Right ventricle myocardium inferior (tissue), 1 donor: Measurements from ENCODE around the gene SAP25. TPM values are rescaled to one million over a fixed set of nuclear protein-coding genes. Genes with fewer than 3 reads are reported as not detected.
"Not testable (repeated sequence)": the region's sequence is repeated elsewhere in the genome, so short reads cannot be mapped to it uniquely, and the experiment has no call there.

Experiments
- ATAC-seq: fragments of 200-7000 bp; cut with Tn5 transposase; one replicate; pipeline ENCODE4 v1.9.1; 2020; ENCODE audit warnings: mild to moderate bottlenecking, moderate library complexity
- DNase-seq: peaks from one replicate; pipeline ENCODE4 v3.0.0; 2021; ENCODE audit errors: missing footprints
- intact Hi-C: fragments of 100-400 bp; cut with DNase I; formaldehyde crosslinking; loops from one replicate; pipeline ENCODE4 v1.11.0; 2022
- total RNA-seq: library from RNA; stranded (reverse); fragmentation: NEBNext Ultra II Directional; extraction: Animal tissue kit (Norgen Biotek cat#: 25700); gene quantifications from one replicate; pipeline ENCODE4 v1.2.1, GENCODE V29; 2021
- donor health status: DM: no; HTN: yes; CAD: no; lungs with severe emphysema.

SAP25 gene
- total RNA-seq, 1 donor from 2014 or later: 0.84 TPM

DNA sequence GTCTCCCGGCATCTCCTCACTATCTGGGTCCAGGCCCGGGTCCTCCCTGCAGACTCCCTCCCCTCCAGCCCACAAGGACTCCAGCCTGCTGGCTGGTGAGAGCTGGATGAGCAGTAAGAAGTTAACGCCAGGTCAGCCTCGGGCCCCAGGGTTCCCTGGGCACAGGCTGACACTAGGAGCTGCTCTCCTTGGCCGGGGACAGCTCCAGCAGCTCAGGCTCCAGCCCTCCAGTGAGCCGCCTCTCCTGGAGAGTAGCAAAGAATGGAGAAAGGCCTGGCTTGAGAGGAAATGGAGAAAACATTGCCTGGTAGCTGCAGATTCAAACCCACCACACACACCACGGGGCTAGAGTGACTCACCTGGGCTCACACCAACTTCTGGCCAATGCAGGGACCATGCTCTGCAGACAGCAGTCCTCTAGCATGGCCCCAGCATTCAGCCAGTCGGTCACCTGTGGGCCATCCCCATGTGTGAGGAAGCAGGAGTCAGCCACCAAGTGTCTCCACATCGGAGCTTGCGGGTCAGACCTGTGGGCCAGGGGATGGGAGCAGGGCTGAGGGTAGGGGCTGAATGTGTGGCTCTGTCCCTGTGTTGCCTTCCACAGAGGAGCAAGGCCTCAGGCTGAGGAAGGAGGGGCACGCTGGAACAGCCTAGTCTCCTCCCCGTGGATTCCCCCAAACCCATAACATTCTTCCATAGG, 6.5 kb downstream of the SAP25 start:
- DNase-seq (no peak), ATAC-seq (no peak)
- intact Hi-C loops: no loop called here

DNA sequence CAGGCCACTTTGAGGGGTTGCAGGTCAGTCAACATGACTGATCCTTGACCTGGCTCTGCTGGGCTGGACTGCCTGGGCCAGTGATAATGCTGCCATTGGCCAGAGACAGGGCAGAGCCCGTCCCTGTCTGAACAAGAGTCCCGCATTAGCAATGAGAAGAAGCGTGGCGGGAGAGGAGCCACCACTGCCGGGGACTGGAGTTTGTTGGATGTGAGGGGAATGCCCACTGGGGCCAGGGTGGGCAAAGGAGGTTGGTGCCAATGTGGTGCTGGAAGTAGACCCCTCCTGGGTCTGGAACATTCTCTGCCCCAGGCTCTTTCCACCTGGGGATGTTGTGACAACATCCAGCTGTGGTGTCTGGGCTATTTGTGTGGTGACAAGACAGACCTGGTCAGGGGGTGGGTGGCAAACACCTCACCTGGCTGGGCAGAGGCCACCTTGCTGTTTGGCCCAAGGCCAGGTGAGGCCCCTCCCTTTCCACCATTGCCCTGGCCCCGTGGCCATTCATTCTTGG, 7.6 kb downstream of the SAP25 start:
- ATAC-seq (no peak), DNase-seq (peak; percentile 50)
- intact Hi-C loops: no loop called here

DNA sequence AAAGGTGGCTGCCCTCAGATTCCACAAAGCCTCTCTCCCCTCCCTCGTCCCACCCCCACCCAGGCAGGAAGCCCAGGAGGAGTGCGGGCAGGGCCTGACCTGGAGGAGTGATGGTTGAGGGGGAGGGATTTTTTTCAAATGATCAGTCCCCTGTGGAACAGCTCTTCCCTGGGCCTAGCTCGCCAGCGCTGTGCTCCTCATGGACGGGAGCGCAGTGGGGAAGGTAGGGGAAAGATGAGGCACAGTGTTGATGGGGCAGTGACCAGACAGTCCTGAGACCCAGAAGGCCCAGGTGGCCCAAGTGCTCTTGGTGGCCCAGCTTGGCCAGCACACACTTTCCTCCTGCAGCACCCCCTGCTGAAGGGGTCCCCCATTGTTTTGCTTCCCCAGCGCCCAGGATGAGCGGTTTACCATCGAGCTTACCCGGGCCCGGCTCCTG, 8.5 kb downstream of the SAP25 start:
- DNase-seq (no peak), ATAC-seq (no peak)
- intact Hi-C loops: no loop called here

DNA sequence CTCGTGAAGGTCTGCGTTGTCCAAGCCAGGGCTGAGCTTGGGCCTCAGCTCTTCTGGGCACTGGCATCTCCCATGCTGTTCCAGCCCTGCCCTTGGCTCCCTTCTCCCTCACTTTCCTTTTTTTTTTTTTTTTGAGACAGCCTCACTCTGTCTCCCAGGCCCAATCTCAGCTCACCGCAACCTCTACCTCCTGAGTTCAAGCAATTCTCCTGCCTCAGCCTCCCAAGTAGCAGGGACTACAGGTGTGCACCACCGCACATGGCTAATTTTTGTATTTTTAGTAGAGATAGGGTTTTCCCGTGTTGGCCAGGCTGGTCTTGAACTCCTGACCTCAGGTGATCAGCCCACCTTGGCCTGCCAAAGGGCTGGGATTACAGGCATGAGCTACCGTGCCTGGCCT, 9.3 kb downstream of the SAP25 start:
- intact Hi-C loops: loop anchor here (5.0 kb wide), 2 partner anchors 128 to 163 kb away; partner anchors contain the start of gene GIGYF1
- ATAC-seq, DNase-seq: not testable (repeated sequence)

DNA sequence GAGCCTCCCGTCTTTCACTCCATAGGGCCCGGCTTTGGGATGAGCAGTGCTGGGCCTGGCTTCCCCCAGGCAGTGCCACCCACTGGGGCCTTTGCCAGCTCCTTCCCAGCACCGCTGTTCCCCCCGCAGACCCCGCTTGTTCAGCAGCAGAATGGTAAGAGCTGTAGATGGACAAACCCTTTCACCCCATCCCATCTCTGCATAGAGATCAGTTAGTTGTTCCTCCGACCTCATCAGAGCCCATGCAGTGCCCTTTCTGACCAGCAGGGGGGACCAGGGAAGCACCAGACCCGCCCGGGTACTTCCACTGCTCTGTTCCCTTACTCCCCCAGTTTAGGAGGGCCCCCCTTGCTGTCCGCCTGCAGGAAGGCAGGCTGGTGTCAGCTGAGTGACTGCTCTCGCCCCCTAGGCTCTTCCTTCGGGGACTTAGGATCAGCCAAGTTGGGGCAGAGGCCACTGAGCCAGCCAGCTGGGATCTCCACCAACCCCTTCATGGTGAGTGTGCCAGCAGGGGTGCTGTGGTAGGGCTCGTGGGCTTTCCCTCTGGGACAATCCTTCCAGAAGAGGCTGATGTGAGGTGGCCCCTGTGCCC, 9.8 kb downstream of the SAP25 start:
- ATAC-seq (peak; percentile 58), DNase-seq (peak; percentile 90)
- intact Hi-C loops: loop anchor here (5.0 kb wide), 2 partner anchors 128 to 163 kb away; partner anchors contain the start of gene GIGYF1

DNA sequence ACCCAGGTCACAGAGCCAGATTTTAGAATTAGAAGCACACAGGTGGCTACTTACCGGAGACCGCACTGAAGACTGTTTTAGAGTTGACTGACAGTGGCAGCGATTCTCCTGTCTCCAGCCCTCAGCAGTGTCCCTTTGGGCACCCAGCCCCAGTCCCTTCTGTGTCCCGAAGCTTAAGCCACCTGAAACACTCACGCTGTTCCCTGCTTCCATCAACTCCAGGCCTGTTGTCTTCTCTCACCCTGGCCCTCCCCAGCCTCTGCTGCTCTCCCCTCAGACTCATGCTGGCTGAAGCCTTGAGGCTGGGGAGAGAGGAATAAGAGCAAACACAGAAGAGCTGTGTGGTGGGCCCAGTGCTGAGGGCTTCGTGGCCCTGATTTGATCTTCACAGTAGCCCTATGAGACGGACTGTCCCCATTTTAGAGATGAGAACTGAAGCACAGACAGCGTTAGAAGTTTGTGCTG, 10.6 kb downstream of the SAP25 start:
- intact Hi-C loops: loop anchor here (5.0 kb wide), 2 partner anchors 129 to 164 kb away; partner anchors contain the start of gene GIGYF1
- DNase-seq: no peak
- ATAC-seq: no peak

DNA sequence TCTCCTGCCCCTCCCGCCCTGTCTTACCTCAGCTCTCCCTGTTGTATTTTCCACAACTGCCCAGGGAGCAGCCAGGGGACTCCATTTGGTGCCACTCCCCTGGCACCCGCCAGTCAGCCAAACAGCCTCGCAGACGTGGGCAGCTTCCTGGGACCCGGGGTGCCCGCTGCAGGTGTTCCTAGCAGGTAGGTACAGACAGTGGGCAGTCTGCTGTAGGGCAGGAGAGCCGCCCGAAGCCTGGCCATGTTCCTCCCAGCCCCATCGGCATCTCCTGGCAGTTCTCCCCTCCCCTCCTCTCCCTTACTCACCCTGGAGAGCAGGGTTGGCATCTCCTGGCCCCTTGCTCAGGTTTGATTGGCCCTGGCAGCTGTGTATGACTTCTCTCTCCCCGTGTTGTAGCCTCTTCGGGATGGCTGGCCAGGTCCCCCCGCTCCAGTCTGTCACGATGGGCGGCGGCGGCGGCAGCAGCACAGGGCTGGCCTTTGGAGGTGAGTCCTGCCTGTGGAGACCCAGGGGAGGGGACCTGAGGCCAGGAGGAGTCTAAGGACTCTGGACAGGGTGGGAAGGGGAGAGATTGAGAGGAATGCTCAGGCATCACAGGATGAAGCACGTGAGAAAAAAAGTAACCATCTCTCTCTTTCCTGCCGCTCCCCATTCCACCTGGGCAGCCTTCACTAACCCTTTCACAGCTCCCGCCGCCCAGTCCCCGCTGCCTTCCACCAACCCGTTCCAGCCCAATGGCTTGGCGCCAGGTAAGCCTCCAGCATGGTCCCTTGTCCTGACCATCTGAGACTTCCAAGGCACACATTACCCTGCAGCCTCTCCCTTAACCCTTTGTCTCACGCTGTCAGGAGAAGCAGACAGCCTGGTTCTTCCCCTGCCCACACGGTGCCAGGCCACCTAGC, 11.3 kb downstream of the SAP25 start:
- ATAC-seq (no peak), DNase-seq (no peak)
- intact Hi-C loops: loop anchor here (5.0 kb wide), 2 partner anchors 130 to 165 kb away; partner anchors contain the start of gene GIGYF1

DNA sequence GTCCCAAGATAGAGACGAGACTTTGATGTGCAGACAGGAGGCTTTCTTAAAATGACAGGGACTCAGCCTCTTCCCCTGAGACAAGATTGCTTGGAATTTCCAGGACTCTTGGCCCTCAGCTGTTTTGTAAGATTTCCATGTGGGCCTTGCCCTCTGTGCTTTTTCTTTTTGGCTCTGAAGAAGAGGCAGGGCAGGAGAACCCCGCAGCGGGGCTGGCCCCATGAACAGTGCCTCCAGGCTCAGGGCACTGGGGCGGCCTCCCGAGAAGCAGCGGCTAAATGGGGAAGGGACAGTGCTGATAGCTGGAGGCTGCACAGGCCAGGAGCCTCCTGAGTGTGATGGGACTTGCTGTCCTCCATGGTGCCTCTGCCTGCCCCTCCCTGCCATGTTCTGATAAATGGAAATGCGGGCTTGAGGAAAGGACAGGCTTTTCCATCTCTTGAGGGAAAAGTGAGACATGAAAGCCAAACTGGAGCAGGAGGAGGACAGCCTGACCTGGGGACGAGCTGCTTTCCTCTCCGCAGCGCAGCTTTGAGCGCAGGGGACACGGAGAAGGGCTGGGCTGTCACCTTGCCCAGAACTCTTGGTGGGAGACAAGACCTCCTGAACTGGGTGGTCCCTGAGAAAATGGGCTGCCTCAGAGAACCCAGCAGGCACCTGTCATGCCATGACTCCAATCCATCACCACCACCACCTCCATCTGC, 12.1 kb downstream of the SAP25 start:
- ATAC-seq: no peak
- DNase-seq: no peak
- intact Hi-C loops: loop anchor here (5.0 kb wide), 2 partner anchors 131 to 166 kb away; partner anchors contain the start of gene GIGYF1

DNA sequence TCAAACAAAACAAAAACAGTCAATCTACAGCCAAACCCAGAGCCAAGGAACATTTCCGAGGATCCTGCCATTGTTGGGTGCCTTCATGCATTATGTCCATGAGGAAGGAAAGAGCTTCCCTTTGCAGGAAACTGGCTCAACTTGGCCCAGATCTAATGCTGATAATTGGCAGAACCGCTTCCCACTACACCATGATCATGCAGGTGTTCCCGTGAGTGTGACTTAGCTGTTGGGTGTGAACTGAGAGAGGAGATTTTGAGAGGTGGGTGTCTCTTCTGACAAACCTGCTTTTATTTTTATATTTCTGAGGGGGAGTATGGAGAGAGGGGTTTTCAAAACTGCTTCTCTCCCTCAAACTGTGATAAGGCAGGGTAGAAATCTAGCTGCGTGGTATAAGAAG, 14.6 kb downstream of the SAP25 start:
- ATAC-seq (no peak), DNase-seq (no peak)
- intact Hi-C loops: loop anchor here (1.0 kb wide), 1 partner anchor 90 kb away; no protein-coding TSS in a partner anchor

DNA sequence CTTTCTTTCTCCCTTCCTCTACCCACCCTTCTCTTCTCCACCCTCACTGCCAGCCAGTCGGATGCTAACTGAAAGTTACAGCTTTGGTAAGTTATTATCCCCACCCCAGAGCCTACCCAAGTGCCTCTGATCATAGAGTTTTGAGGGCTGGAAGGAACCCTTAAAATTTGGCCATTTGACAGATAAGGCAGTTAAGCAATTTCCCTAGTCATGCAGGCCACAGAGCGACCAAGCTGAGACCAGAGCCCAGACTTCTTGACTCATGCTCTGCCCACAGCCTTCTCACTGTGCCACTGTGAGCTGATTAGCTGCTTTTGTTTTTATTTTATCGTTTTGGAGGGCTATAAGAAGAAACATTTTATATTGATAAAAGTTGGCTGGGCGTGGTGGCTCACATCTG, 17.2 kb downstream of the SAP25 start:
- DNase-seq: no peak
- intact Hi-C loops: no loop called here

DNA sequence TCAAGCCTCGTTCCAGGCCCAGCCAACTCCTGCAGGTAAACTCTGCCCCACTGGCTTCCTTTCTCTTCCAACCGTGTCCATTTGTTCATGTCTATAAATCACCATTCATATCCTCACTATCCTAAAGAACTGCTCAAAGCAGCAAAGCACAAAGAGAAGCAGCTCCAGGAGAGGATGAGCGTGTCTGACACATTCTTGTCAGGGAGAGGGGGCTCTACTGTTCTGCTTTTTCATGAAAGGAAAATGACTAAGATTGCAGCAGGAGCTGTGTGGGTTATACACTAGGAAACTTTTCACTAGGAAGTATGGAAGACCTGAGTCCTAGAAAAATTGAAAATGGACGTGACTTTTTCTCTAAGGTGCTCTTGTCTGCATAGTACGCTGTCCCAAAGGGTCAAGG, 18.0 kb downstream of the SAP25 start:
- no peak for DNase-seq
- intact Hi-C loops: no loop called here
- no peak for ATAC-seq

More for the DNA sequence above, 17.2 kb downstream of the SAP25 start:
- ATAC-seq: no peak

DNA sequence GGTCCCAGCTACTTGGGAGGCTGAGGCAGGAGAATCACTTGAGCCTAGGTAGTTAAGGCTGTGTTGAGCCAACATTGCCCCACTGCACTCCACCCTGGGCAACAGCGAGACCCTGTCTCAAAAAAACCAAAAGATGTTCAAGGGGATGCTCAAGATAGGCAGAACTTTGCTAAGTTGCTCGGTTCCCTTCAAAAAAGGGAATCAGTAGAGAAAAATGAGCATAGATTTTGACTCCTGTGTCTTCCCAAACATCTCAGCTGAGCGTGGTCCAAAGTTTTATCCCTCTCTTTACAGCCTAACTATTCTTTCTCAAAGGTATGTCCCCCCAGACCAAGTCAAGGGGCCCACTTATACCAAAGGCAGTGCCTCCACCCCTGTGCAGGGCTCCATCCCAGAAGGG, 20.7 kb downstream of the SAP25 start:
- intact Hi-C loops: no loop called here
- no peak for ATAC-seq
- no peak for DNase-seq

DNA sequence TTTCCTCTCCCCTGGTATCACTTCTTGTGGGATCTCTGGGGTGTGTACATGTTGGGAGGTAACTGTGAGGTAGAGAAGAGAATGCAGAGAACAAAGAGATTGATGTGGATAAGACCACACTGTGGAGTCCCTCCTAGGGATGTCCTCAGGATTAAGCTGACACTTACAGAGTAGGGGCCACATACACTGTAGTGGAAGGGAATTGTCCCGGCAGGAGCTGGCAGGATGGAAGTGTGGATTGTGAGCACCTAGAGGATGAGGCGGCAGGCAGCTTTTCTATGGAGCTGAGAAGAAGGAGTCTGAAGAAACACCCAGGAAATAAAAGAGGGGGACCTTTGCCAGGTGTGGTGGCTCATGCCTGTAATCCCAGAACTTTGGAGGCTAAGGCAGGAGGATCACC, 21.2 kb downstream of the SAP25 start:
- DNase-seq: no peak
- ATAC-seq: no peak
- intact Hi-C loops: no loop called here

DNA sequence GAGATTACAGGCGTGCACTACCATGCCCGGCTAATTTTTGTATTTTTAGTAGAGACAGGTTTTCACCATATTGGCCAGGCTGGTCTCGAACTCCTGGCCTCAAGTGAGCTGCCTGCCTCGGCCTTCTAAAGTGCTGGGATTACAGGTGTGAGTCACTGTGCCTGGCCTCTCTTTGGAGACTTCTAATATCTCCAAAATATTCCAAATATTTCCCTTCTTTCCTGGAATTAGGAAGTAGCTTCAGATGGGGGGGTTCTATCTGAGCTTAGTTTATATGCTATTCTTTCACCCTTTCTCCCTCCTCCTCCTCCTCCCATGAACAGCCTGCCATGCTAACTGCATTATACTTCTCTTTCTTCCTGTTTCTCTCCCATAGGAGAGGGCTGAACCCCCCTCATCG, 25.3 kb downstream of the SAP25 start:
- DNase-seq, intact Hi-C loops, ATAC-seq: not testable (repeated sequence)

DNA sequence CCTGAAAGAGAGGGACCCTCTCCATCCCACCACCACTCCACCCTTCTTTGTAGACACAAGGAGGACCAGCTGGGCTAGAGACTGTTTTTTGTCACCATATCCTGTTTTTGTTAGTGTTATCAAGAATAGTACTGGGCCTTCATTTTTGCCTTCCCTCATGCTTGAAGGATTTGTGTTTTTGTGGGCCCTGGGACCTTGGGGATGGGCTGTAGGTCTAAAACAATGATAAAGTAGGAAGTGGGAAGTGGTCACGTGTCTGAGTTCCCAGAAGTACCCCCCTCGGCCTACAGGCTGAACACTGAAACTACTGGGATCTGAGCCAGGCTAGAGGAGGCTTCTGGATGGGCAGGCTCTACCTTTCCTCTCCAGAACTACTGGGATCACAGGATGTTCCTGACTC, 25.8 kb downstream of the SAP25 start:
- DNase-seq: no peak
- intact Hi-C loops: no loop called here
- no peak for ATAC-seq

DNA sequence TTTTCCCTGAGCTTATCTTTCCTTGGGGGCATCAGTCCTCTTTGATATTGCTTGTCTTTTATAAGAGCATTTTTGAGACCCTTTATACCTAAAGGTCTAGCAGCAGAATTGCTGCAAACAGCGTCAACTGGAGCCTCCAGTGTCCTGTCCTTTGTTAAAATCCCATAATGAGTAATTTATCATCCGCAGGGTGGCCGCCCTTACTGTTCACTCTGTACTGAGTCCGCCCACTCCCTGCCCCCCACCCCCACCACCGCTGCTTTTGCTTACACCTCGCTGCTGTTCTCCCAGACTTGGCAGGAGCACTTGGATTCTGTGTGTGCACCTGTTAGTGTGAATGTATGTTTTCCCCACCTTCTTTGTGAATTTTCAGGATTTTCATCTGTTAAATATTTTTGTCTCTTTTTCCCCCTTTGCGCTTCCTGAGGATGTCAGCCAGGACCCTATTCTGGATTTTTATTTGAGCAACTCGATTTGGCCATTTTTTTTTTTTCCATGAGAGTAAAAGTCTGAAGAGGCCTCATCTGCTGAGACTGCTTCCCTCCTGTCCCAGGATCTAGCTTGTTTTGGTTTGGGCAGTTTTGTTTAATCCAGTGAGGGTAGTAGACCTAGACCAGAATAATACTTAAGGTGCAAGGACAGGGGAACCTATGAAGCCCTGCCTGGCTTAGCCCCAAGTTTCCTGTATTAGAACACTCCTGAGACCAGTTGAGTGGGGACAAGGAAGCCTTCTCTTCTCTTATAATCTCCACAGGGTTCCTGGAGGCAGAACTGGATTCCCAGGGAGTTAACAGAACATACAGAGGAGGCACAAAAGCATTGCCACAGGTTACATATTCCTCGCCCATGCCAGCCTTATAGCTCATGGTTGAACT, 26.5 kb downstream of the SAP25 start:
- no peak for ATAC-seq
- intact Hi-C loops: no loop called here

DNA sequence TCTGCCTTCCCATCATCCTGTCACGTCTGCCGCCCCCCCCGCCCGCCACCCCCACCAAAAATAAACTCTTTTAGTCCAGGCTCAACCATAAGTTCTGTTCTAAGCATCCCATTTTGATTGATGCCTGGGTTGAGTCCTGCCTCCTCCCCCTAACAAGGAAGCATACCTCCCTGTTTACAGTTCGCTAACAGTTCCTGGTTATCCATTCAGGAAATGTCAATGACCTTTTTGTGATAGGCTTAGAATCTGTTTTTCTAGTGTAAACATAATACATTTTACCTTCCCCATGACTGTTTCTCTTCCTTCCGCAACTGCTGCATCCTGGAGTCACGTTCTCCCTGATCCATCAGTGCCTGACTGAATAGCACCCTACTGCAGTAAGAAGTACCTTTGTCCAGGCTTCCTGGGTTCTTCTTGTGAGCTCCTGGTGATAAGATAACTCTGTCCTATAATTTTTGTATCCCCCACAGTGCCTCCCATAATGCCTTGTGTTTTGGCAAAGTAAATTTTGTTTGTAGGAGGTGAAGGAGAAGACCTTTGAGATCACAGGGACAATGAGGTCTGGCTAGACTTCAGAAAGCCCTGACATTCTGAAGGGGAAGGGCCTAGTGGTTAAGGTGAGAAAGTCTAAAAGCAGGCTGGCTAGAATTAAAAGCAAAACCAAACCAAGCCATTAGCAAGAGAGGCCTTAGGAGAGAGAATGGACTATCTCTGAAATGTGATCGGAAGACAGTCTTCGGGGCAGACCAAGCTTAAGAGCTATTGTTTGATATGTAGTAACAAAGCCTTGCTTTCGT, 27.4 kb downstream of the SAP25 start:
- intact Hi-C loops: no loop called here
- ATAC-seq (no peak), DNase-seq (no peak)

More for the DNA sequence above, 26.5 kb downstream of the SAP25 start:
- DNase-seq: no peak
